RWPE1 (cell line): Measurements from ENCODE around the gene SIRPB2.

Source experiments
- CTCF ChIA-PET: fragments of 350-600 bp; sonication (Branson Sonifier 250); formaldehyde crosslinking; extraction: SDS; loops from one replicate; lab custom pipeline; 2021; lab: Yijun Ruan, JAX
- POLR2A ChIA-PET: fragments of 400-600 bp; formaldehyde crosslinking; extraction: SDS; loops from one replicate; lab custom pipeline; 2020; ENCODE audit warnings: antibody characterized with exemption; ENCODE audit not compliant: low non-redundant PET; lab: Yijun Ruan, JAX
- DNase-seq: peaks from one replicate; pipeline ENCODE4 v3.0.0; 2012; ENCODE audit warnings: low spot score
- H3K27ac ChIP-seq: fragments of 450-650 bp; 2 replicates; pipeline ENCODE4 v1.5.1; 2017
- TF ChIP-seq, protein P1 (sequence below): fragments of 450-650 bp; conservative IDR thresholded peaks from 2 replicates; pipeline ENCODE4 v1.5.1; 2017; ENCODE audit warnings: low read depth, mild to moderate bottlenecking

Gene SIRPB2

DNA sequence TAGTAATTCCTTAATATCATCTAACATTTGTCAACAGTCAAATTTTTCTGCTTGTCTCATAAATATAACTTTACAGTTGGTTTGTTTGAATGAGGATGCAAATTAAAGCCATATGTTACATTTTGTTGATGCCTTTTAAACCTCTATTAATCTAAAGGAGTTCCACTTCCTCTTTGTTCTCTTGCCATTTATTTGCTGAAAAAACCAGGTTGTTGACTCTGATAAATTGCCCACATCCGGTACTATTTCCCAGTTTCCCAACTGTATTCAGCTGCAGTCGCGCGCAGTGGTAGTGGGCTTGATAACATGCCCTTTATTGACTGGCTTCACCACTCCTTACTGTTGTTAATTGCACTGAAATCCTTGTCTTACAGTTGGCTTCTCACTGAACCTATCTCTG lies 32.8 kb upstream of the SIRPB2 start:
- ChIA-PET POLR2A (no interaction called here), CTCF (no interaction called here)
- TF ChIP-seq, protein P1, sequence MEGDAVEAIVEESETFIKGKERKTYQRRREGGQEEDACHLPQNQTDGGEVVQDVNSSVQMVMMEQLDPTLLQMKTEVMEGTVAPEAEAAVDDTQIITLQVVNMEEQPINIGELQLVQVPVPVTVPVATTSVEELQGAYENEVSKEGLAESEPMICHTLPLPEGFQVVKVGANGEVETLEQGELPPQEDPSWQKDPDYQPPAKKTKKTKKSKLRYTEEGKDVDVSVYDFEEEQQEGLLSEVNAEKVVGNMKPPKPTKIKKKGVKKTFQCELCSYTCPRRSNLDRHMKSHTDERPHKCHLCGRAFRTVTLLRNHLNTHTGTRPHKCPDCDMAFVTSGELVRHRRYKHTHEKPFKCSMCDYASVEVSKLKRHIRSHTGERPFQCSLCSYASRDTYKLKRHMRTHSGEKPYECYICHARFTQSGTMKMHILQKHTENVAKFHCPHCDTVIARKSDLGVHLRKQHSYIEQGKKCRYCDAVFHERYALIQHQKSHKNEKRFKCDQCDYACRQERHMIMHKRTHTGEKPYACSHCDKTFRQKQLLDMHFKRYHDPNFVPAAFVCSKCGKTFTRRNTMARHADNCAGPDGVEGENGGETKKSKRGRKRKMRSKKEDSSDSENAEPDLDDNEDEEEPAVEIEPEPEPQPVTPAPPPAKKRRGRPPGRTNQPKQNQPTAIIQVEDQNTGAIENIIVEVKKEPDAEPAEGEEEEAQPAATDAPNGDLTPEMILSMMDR: no peak
- no peak overlapping the region for H3K27ac ChIP-seq
- DNase-seq: no peak

DNA sequence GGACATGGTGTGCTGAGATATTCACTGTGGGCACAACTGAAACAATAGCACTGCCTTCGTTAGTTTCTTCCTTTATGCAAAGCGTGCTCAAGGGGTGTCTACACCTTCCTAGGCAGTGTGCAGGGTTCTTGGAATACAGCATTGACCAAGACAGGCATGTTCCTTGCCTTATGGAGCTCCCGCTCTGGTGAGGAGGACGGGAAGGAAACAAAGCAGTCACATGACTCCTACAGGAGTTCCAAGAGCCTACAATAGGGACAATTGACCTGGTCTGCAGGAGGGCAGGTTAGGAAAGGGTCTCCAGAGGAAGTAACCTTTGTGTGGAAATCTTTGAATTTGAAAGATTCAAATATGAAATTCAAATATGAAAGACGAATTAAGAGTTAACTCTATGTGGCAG lies 25.8 kb upstream of the SIRPB2 start:
- ChIA-PET CTCF (interaction anchor here (0.6 kb wide), 1 partner anchor 167 kb away, joined by 3 read pairs; no protein-coding TSS in a partner anchor), POLR2A (no interaction called here)
- no peak for DNase-seq
- no peak overlapping the region for H3K27ac ChIP-seq
- TF ChIP-seq, protein P1: no peak

DNA sequence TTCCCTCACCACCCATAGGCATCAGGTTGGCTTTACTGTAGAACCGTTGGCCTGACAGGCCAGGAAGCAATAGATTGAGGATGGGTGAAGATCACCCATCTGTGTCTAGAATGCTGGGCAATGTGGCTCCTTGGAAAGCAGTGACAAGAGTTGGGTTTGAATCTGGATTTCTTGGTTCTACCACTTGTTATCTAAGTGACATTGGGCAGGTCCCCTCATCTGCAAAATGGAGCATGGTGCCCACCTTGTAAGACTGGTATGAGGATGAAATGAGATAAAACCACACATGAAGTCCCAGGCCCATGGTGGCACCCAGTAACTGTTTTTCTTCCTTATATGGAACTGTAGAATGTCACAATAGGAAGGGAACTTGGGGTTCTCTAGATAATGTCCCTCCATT lies 22.6 kb upstream of the SIRPB2 start:
- CTCF ChIA-PET: no interaction called here
- H3K27ac ChIP-seq: no peak overlapping the region
- no peak for DNase-seq
- POLR2A ChIA-PET: no interaction called here
- TF ChIP-seq, protein P1: no peak

DNA sequence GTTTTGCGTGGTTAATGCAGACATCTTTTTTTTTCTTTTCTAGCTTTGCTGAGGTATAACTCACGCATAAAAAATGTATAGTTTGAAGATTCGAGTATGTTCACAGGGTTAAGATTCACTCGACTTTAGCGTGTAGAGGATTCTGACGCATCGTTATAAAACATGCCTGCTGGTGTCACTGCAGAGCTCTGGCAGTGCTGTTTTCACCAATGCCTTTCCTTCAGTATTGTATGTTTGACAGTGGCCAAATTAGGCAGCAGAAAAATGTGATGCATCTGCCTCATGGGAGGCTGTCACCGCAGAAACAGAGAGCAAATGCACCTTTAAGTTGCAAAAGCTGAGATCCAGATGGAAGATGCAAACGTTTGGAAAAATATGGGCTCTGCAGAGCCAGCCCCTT lies 18.0 kb upstream of the SIRPB2 start:
- DNase-seq: no peak
- no peak overlapping the region for H3K27ac ChIP-seq
- CTCF ChIA-PET: interaction anchor here (0.6 to 2.4 kb wide), 5 partner anchors 132 to 402 kb away, joined by 3 to 18 read pairs (median 4); no protein-coding TSS in a partner anchor
- TF ChIP-seq, protein P1: peak; percentile 34
- POLR2A ChIA-PET: no interaction called here

DNA sequence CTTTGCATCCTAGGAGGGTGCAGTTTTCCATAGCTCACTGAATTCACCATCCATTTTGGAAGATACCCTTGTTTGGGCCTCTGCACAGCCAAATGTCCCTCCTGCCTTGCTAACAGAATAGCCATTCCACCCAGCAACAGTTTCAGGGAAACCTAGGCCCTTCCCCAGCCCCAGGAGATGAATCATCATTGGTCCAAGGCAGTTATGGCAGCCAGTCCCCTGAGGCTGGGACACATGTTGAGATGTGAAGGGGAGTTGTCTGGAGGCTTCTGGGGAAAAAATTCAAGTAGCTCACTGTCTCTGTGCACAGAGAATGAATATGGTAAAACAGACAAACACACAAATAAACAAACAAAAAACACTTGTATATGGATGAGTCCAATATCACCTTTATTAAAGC lies 17.4 kb upstream of the SIRPB2 start:
- DNase-seq: no peak
- no peak overlapping the region for H3K27ac ChIP-seq
- TF ChIP-seq, protein P1: no peak
- POLR2A ChIA-PET: interaction anchor here (0.6 kb wide), 1 partner anchor 9 kb away, joined by 3 read pairs; no protein-coding TSS in a partner anchor
- CTCF ChIA-PET: interaction anchor here (0.5 to 2.4 kb wide), 6 partner anchors 60 to 402 kb away, joined by 3 to 18 read pairs (median 3); no protein-coding TSS in a partner anchor

DNA sequence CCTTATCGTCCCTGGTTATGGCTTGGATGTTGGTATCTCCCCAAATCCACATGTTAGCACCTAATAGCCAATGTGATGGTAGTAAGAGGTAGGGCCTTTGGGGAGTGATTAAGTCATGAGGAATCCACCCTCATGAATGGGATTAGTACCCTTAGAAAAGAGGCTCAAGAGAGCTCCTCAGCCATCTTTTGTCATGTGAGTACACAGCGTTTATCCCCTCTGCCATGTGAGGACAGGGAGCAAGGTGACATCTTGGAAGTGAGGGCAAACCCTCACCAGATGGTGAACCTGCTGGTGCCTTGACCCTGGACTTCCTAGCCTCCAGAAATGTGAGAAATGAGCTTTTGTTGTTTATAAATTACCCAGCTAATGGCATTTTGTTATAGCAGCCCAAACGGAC lies 16.1 kb upstream of the SIRPB2 start:
- DNase-seq: no peak
- no peak overlapping the region for H3K27ac ChIP-seq
- POLR2A ChIA-PET: no interaction called here
- TF ChIP-seq, protein P1: no peak
- CTCF ChIA-PET: interaction anchor here (0.6 to 0.7 kb wide), 2 partner anchors 295 to 689 kb away, joined by 3 to 5 read pairs; no protein-coding TSS in a partner anchor
